ENCODE data around the gene SDSL. TPM values are rescaled to one million over a fixed set of nuclear protein-coding genes. Genes with fewer than 3 reads are reported as not detected.

The SDSL gene
- total RNA-seq, 1 experiment from 2014 or later: 0.46 TPM

DNA sequence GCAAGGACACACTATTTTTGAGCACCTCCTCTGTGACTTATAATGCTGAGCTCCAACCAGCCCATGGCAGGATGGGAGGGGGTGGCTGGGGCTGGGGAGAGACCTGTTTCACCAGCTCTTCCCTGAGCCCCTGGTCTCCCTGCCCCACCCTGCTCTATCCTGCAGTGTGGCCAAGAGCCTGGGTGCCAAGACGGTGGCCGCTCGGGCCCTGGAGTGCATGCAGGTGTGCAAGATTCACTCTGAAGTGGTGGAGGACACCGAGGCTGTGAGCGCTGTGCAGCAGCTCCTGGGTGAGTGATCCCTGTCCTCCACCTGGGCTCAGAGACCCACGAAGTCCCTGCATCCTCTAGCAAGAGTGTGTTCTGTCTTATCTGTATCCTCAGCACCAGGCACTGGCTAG lies 14.4 kb downstream of the SDSL start:
- Histone ChIP-seq H3K79me1 (ENCODE audit: insufficient read depth, low read depth, low read length, poor library complexity, severe bottlenecking) (no peaks in the 10 kb centered on the region), H3K23me2 (ENCODE audit: insufficient read length, low read depth, low read length, poor library complexity, severe bottlenecking) (no peaks in the 10 kb centered on the region), H4K91ac (ENCODE audit: insufficient read length, low read depth, low read length) (no peak overlapping the region), H2BK120ac (ENCODE audit: low read depth, low read length, poor library complexity, severe bottlenecking) (no peak overlapping the region), H3K23ac (ENCODE audit: insufficient read length, low read depth, low read length) (no peak overlapping the region), H2AK5ac (ENCODE audit: insufficient read length, low read length) (no peak overlapping the region), H3K4ac (ENCODE audit: low read depth, low read length) (no peak overlapping the region), H3K18ac (ENCODE audit: insufficient read length, low read depth, low read length) (no peak overlapping the region), H3K27ac (ENCODE audit: insufficient read length, low read depth, low read length) (no peak overlapping the region), H3K4me2 (ENCODE audit: insufficient read depth, insufficient read length, low read length) (no peak overlapping the region), H2BK20ac (ENCODE audit: low read depth, low read length, poor library complexity, severe bottlenecking) (no peak overlapping the region), H3K4me1 (ENCODE audit: insufficient read depth, low read length) (no peaks in the 10 kb centered on the region), H4K20me1 (ENCODE audit: control insufficient read depth, insufficient read depth, insufficient read length) (no peaks in the 10 kb centered on the region), H2AFZ (ENCODE audit: low read length) (no peak overlapping the region), H3K79me2 (ENCODE audit: insufficient read depth, low read length) (no peaks in the 10 kb centered on the region), H4K5ac (ENCODE audit: insufficient read length, low read depth, low read length) (no peak overlapping the region), H3K9me3 (ENCODE audit: control insufficient read depth, low read depth, low read length) (no peaks in the 10 kb centered on the region), H3K27me3 (ENCODE audit: insufficient read depth, low read length) (no peaks in the 10 kb centered on the region), H3T11ph (ENCODE audit: low read length) (no peak overlapping the region), H3K56ac (ENCODE audit: insufficient read length, low read depth, low read length) (no peak overlapping the region), H2BK12ac (ENCODE audit: insufficient read length, low read depth, low read length) (no peak overlapping the region), H2BK5ac (ENCODE audit: insufficient read length, low read length) (no peak overlapping the region), H3K9ac (ENCODE audit: extremely low read depth, insufficient read length, low read length) (no peak overlapping the region), H4K8ac (replicated peaks; ENCODE audit: insufficient read length, low read depth, low read length) (no peak overlapping the region), H2BK15ac (ENCODE audit: low read depth, low read length) (no peak overlapping the region), H3K14ac (ENCODE audit: insufficient read depth, low read length) (no peak overlapping the region)
- H3K9me3 Mint-ChIP-seq: no peaks in the 10 kb centered on the region; a peak in 1 of 5 replicates
- no CpG with 5 or more reads among the region's 6 CpGs for WGBS (ENCODE audit: extremely low coverage, insufficient read length, low lambda C conversion rate)
- no peak overlapping the region for H3K4me3 Mint-ChIP-seq
- H3K27ac Mint-ChIP-seq: no peak overlapping the region
- no peak for DNase-seq
- peaks cover 3 to 10% of the 10 kb centered on the region in 2 experiments for H3K4me1 Mint-ChIP-seq
- no peaks in the 10 kb centered on the region for H3K36me3 Mint-ChIP-seq (ENCODE audit: insufficient read depth in 1 of 3, low read depth in 3 of 3)
- H3K27me3 Mint-ChIP-seq (ENCODE audit: low read depth): peaks cover 12% of the 10 kb centered on the region
- TF ChIP-seq, protein P1, sequence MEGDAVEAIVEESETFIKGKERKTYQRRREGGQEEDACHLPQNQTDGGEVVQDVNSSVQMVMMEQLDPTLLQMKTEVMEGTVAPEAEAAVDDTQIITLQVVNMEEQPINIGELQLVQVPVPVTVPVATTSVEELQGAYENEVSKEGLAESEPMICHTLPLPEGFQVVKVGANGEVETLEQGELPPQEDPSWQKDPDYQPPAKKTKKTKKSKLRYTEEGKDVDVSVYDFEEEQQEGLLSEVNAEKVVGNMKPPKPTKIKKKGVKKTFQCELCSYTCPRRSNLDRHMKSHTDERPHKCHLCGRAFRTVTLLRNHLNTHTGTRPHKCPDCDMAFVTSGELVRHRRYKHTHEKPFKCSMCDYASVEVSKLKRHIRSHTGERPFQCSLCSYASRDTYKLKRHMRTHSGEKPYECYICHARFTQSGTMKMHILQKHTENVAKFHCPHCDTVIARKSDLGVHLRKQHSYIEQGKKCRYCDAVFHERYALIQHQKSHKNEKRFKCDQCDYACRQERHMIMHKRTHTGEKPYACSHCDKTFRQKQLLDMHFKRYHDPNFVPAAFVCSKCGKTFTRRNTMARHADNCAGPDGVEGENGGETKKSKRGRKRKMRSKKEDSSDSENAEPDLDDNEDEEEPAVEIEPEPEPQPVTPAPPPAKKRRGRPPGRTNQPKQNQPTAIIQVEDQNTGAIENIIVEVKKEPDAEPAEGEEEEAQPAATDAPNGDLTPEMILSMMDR (conservative IDR thresholded peaks at IDR 0.05): no peak
